Heart right ventricle (tissue), 16 donors: ENCODE results near the gene TWIST2. TPM values are rescaled to one million over a fixed set of nuclear protein-coding genes. Genes with fewer than 3 reads are reported as not detected.

ENCODE experiments used
- ATAC-seq, 8 donors: fragments of 200-7000 bp; cut with Tn5 transposase; one replicate each; pipeline ENCODE4 v1.9.1; 2020; ENCODE audit warnings: mild to moderate bottlenecking in 8 of 8, moderate library complexity in 8 of 8, moderate number of reproducible peaks in 1 of 8
- DNase-seq, 2 donors: peaks; one replicate each; pipeline ENCODE4 v3.0.0-alpha.2; 2020
- H3K27ac ChIP-seq, 10 donors: fragments of 200-600 bp; sonication (generic) in 2 of 10; one replicate each; pipeline versions ENCODE4 v1.5.0 to v1.8.0; 2020 to 2022; ENCODE audit warnings: mild to moderate bottlenecking in 3 of 10
- H3K27me3 ChIP-seq, 7 donors: fragments of 200-600 bp; one replicate each; pipeline ENCODE4 v1.8.0; 2021 to 2022; ENCODE audit warnings: mild to moderate bottlenecking in 2 of 7
- H3K36me3 ChIP-seq, 9 donors: fragments of 200-600 bp; sonication (generic) in 1 of 9; one replicate each; pipeline versions ENCODE4 v1.5.0 to v1.8.0; 2020 to 2022; ENCODE audit warnings: mild to moderate bottlenecking in 2 of 9
- H3K4me1 ChIP-seq, 9 donors: fragments of 200-600 bp; sonication (generic) in 1 of 9; one replicate each; pipeline versions ENCODE4 v1.5.0 to v1.8.0; 2020 to 2022; ENCODE audit warnings: mild to moderate bottlenecking in 4 of 9
- H3K4me3 ChIP-seq, 10 donors: fragments of 200-600 bp; sonication (generic) in 2 of 10; one replicate each; pipeline versions ENCODE4 v1.5.0 to v1.8.0; 2020 to 2022; ENCODE audit warnings: mild to moderate bottlenecking in 7 of 10, moderate library complexity in 2 of 10
- H3K9me3 ChIP-seq, 11 donors: fragments of 200-600 bp in 10 of 11; sonication (generic) in 2 of 11; one replicate each; pipeline versions ENCODE4 v1.5.0 to v1.8.0; 2013 to 2022; ENCODE audit warnings: mild to moderate bottlenecking in 2 of 11, control low read depth in 1 of 11, moderate library complexity in 1 of 11
- CTCF ChIP-seq, 9 donors: fragments of 200-600 bp; sonication (generic) in 2 of 9; IDR thresholded peaks; one replicate each; pipeline versions ENCODE4 v1.5.0 to v1.8.0; 2021 to 2022; ENCODE audit warnings: antibody characterized with exemption in 9 of 9, mild to moderate bottlenecking in 5 of 9, moderate library complexity in 1 of 9
- WGBS, 2 donors: extraction: QIAGEN DNeasy Blood & Tissue Kit; methylation state at CpG; one replicate each; pipeline ENCODE4 v1.1.7; 2013; ENCODE audit warnings: inconsistent platforms in 1 of 2; 5-methylcytosine and 5-hydroxymethylcytosine counted together
- intact Hi-C, 10 donors: fragments of 100-400 bp; cut with DNase I; formaldehyde crosslinking; loops; one replicate each; pipeline versions ENCODE4 v1.11.1 to v1.14.2; 2022
- polyA plus RNA-seq, 2 donors: library from polyadenylated mRNA; stranded (reverse); fragments of 200-250 nt; gene quantifications; one replicate each; pipeline ENCODE4 v1.2.3, GENCODE V29; 2013
- total RNA-seq, 10 donors: library from RNA; stranded (reverse); fragmentation: NEBNext Ultra II Directional in 3 of 10; extraction: Animal tissue kit (Norgen Biotek cat#: 25700) in 3 of 10; gene quantifications; one replicate each; pipeline versions ENCODE4 v1.2.1 to v1.2.4, GENCODE V29; 2021 to 2023
- donor health status: Arrhythmogenic right ventricular cardiomyopathy.
- donor health status: ischemic (EF 13 %, LVEDD 7.1; RV severe dilation, severe dysfunction).
- donor health status: healthy with polysubstance abuse.
- donor health status: DM: no; HTN: yes; CAD: no.
- donor health status: DM: no; HTN: no; CAD: no.
- donor health status: ischemic (EF 25% LVEDD 6.9; RV normal size, moderate dysfunction).
- donor health status: ischemic (EF 25% LVEDD 5.7; RV mildly dilated, moderate dysfunction).
- donor health status: healthy.
- donor health status: DM: yes; HTN: yes; CAD: no.
- donor health status: Ischemic cardiomyopathy.
- donor health status: ischemic (EF 35%, LVEDD 5.7; RV mildly dilated, moderate dysfunction).
- donor health status: nonischemic (EF 11% LVEDD 7.7; RV severe dilation, severe dysfunction).
- donor health status: DM: yes; HTN: yes; CAD: no.
- donor health status: PGD.
- donor health status: ischemic (EF 29% LVEDD 5.4; RV normal size, mild dysfunction).
- donor health status: nonischemic (EF 23%, LVEDD 6.1; RV moderate dilation, normal function).

Gene TWIST2
- total and polyA plus RNA-seq, 12 donors = 0.19 to 3.5 (median 1.1) TPM

- H3K27ac ChIP-seq = no peak overlapping the region
- no peak overlapping the region for H3K4me3 ChIP-seq
- H3K36me3 ChIP-seq = no peaks in the 10 kb centered on the region
- intact Hi-C loops = no loop called here
- H3K4me1 ChIP-seq = peaks cover 0 to 21% (median 16%) of the 10 kb centered on the region in 9 donors
- peaks cover 0 to 24% (median 0%) of the 10 kb centered on the region in 7 donors for H3K27me3 ChIP-seq
- ATAC-seq (no peak), DNase-seq (no peak)
- 88 to 95% methylated on average over 14 of the region's 14 CpGs for WGBS, 2 donors
- H3K9me3 ChIP-seq = no peaks in the 10 kb centered on the region
- TF ChIP-seq CTCF (IDR thresholded peaks at IDR 0.05) = no peak
Measured at GRCh38 chr2:238892204-238892500, 44.3 kb downstream of the TWIST2 start.

GRCh38 chr2:238892796-238893195 is 44.9 kb downstream of the TWIST2 start:
- H3K36me3 ChIP-seq = no peaks in the 10 kb centered on the region
- H3K9me3 ChIP-seq = no peaks in the 10 kb centered on the region
- ATAC-seq (no peak), DNase-seq (no peak)
- H3K27ac ChIP-seq = no peak overlapping the region
- H3K4me3 ChIP-seq = no peak overlapping the region
- 86 to 91% methylated on average over 2 of the region's 2 CpGs for WGBS, 2 donors
- no peak for TF ChIP-seq CTCF (IDR thresholded peaks at IDR 0.05)
- intact Hi-C loops = no loop called here
- H3K4me1 ChIP-seq = peaks cover 0 to 21% (median 16%) of the 10 kb centered on the region in 9 donors
- peaks cover 0 to 26% (median 0%) of the 10 kb centered on the region in 7 donors for H3K27me3 ChIP-seq

- WGBS, 2 donors = 91 to 93% methylated on average over 30 of the region's 30 CpGs
- H3K4me3 ChIP-seq = no peak overlapping the region
- no peak for DNase-seq
- ATAC-seq = no peak
- no peaks in the 10 kb centered on the region for H3K36me3 ChIP-seq
- H3K9me3 ChIP-seq = no peaks in the 10 kb centered on the region
- H3K27ac ChIP-seq = no peak overlapping the region
- intact Hi-C loops = no loop called here
- peaks cover 0 to 23% (median 16%) of the 10 kb centered on the region in 9 donors for H3K4me1 ChIP-seq
- H3K27me3 ChIP-seq = peaks cover 0 to 26% (median 0%) of the 10 kb centered on the region in 7 donors
- no peak for TF ChIP-seq CTCF (IDR thresholded peaks at IDR 0.05)
Measured at GRCh38 chr2:238893349-238894000, 45.6 kb downstream of the TWIST2 start.

GRCh38 chr2:238894226-238894949 is 46.5 kb downstream of the TWIST2 start:
- TF ChIP-seq CTCF (IDR thresholded peaks at IDR 0.05) = no peak
- DNase-seq = no peak
- Histone ChIP-seq H3K36me3 (no peaks in the 10 kb centered on the region), H3K9me3 (no peaks in the 10 kb centered on the region), H3K27ac (no peak overlapping the region), H3K4me3 (no peak overlapping the region), H3K4me1 (peaks cover 0 to 25% (median 16%) of the 10 kb centered on the region in 9 donors), H3K27me3 (peaks cover 0 to 31% (median 0%) of the 10 kb centered on the region in 7 donors)
- ATAC-seq = no peak
- 77% methylated on average over 13 of the region's 13 CpGs for WGBS, 2 donors
- intact Hi-C loops = no loop called here
